Measurements from ENCODE around the gene MAVS.

MAVS gene

GRCh38 chr20:3802524-3803239 lies 44.0 kb upstream of the MAVS start:
- peak overlapping the region; percentile 37; the same call in 1 of the 2 replicates for H3K27ac ChIP-seq (ENCODE audit: low read length)
- peaks cover 29% of the 10 kb centered on the region for H4K20me1 ChIP-seq (ENCODE audit: insufficient read depth, low read length)
- H3K9me3 ChIP-seq (ENCODE audit: insufficient read depth, low read length, severe bottlenecking), result no peaks in the 10 kb centered on the region
- peaks cover 27% of the 10 kb centered on the region for H3K79me2 ChIP-seq (ENCODE audit: insufficient read depth, low read length)
- TF ChIP-seq, protein P1, sequence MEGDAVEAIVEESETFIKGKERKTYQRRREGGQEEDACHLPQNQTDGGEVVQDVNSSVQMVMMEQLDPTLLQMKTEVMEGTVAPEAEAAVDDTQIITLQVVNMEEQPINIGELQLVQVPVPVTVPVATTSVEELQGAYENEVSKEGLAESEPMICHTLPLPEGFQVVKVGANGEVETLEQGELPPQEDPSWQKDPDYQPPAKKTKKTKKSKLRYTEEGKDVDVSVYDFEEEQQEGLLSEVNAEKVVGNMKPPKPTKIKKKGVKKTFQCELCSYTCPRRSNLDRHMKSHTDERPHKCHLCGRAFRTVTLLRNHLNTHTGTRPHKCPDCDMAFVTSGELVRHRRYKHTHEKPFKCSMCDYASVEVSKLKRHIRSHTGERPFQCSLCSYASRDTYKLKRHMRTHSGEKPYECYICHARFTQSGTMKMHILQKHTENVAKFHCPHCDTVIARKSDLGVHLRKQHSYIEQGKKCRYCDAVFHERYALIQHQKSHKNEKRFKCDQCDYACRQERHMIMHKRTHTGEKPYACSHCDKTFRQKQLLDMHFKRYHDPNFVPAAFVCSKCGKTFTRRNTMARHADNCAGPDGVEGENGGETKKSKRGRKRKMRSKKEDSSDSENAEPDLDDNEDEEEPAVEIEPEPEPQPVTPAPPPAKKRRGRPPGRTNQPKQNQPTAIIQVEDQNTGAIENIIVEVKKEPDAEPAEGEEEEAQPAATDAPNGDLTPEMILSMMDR (IDR thresholded peaks at IDR 0.05; ENCODE audit: borderline replicate concordance, extremely low read depth, low read length, poor library complexity, severe bottlenecking), result no peak
- no peak for TF ChIP-seq EZH2 (IDR thresholded peaks at IDR 0.05; ENCODE audit: borderline replicate concordance, low read depth, low read length, severe bottlenecking)
- DNase-seq (no peak), ATAC-seq (ENCODE audit: insufficient read depth, low read depth) (no peak)
- no peak overlapping the region for H3K9ac ChIP-seq (ENCODE audit: low read depth, low read length)
- H3K36me3 ChIP-seq (ENCODE audit: insufficient read depth, low read length), result peaks cover 86% of the 10 kb centered on the region
- H3K4me1 ChIP-seq (ENCODE audit: insufficient read depth, low read length), result peaks cover 29% of the 10 kb centered on the region
- H3K4me3 ChIP-seq (ENCODE audit: low read depth in 1 of 2, low read length in 2 of 2), result no peak overlapping the region
- no peak overlapping the region for H2AFZ ChIP-seq (ENCODE audit: low read depth, low read length)
- H3K27me3 ChIP-seq (ENCODE audit: insufficient read depth, low read length, poor library complexity), result no peaks in the 10 kb centered on the region
- no peak overlapping the region for H3K4me2 ChIP-seq (ENCODE audit: insufficient read depth, low read length)

- Histone ChIP-seq H3K36me3 (ENCODE audit: insufficient read depth, low read length) (peaks cover 79% of the 10 kb centered on the region), H3K27ac (ENCODE audit: low read length) (no peak overlapping the region), H3K27me3 (ENCODE audit: insufficient read depth, low read length, poor library complexity) (no peaks in the 10 kb centered on the region), H3K79me2 (ENCODE audit: insufficient read depth, low read length) (peaks cover 21% of the 10 kb centered on the region), H3K9me3 (ENCODE audit: insufficient read depth, low read length, severe bottlenecking) (no peaks in the 10 kb centered on the region), H3K4me3 (ENCODE audit: low read depth in 1 of 2, low read length in 2 of 2) (no peak overlapping the region), H4K20me1 (ENCODE audit: insufficient read depth, low read length) (peaks cover 29% of the 10 kb centered on the region), H3K9ac (ENCODE audit: low read depth, low read length) (no peak overlapping the region), H3K4me2 (ENCODE audit: insufficient read depth, low read length) (no peak overlapping the region), H2AFZ (ENCODE audit: low read depth, low read length) (no peak overlapping the region), H3K4me1 (ENCODE audit: insufficient read depth, low read length) (peaks cover 23% of the 10 kb centered on the region)
- DNase-seq (no peak), ATAC-seq (ENCODE audit: insufficient read depth, low read depth) (no peak)
- no peak for TF ChIP-seq EZH2 (IDR thresholded peaks at IDR 0.05; ENCODE audit: borderline replicate concordance, low read depth, low read length, severe bottlenecking)
- TF ChIP-seq, protein P1 (IDR thresholded peaks at IDR 0.05; ENCODE audit: borderline replicate concordance, extremely low read depth, low read length, poor library complexity, severe bottlenecking), result no peak
Measured at GRCh38 chr20:3803289-3803688, 43.3 kb upstream of the MAVS start.

DNA sequence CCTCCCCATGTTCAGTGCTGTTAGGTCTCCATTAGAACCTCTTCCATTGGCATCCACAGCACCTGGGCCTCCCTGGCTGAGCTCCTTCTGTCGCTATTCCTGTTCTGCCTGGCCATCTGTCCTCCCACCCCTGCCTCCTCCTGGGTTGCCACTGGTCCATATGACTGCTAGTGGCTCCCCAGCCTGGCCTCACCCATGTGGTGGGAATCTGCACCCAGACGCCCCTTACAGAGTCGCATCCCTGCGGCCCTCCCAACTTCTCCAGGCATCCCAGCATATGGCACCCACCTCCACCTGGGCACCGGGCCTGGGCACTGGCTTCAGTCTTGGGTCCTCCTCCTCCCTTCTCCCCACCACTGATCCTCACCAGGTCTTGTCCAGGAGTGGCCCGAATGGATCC lies 42.8 kb upstream of the MAVS start:
- ATAC-seq (ENCODE audit: insufficient read depth, low read depth), result no peak
- Histone ChIP-seq H3K27ac (ENCODE audit: low read length) (no peak overlapping the region), H3K9ac (ENCODE audit: low read depth, low read length) (no peak overlapping the region), H2AFZ (ENCODE audit: low read depth, low read length) (no peak overlapping the region), H3K4me3 (ENCODE audit: low read depth in 1 of 2, low read length in 2 of 2) (no peak overlapping the region), H3K27me3 (ENCODE audit: insufficient read depth, low read length, poor library complexity) (no peaks in the 10 kb centered on the region), H3K4me1 (ENCODE audit: insufficient read depth, low read length) (peaks cover 17% of the 10 kb centered on the region), H3K4me2 (ENCODE audit: insufficient read depth, low read length) (no peak overlapping the region), H3K79me2 (ENCODE audit: insufficient read depth, low read length) (peaks cover 16% of the 10 kb centered on the region), H4K20me1 (ENCODE audit: insufficient read depth, low read length) (peaks cover 28% of the 10 kb centered on the region), H3K36me3 (ENCODE audit: insufficient read depth, low read length) (peaks cover 74% of the 10 kb centered on the region), H3K9me3 (ENCODE audit: insufficient read depth, low read length, severe bottlenecking) (no peaks in the 10 kb centered on the region)
- TF ChIP-seq, protein P1 (IDR thresholded peaks at IDR 0.05; ENCODE audit: borderline replicate concordance, extremely low read depth, low read length, poor library complexity, severe bottlenecking), result no peak
- TF ChIP-seq EZH2 (IDR thresholded peaks at IDR 0.05; ENCODE audit: borderline replicate concordance, low read depth, low read length, severe bottlenecking), result no peak
- no peak for DNase-seq

Measured in DND-41 (cell line).